ENCODE data around the gene FLVCR2. TPM values are rescaled to one million over a fixed set of nuclear protein-coding genes. Genes with fewer than 3 reads are reported as not detected.

FLVCR2 gene
- total RNA-seq, 2 experiments from 2014 or later = 0.50 to 4.4 TPM

GRCh38 chr14:75540479-75540851 lies 38.0 kb upstream of the FLVCR2 start:
- no peak for ATAC-seq
- Mint-ChIP-seq H3K4me1 (ENCODE audit: low read depth) (peaks cover 68% of the 10 kb centered on the region), H3K4me3 (no peak overlapping the region), H3K27me3 (no peaks in the 10 kb centered on the region), H3K27ac (peak overlapping the region; percentile 96), H3K9me3 (no peaks in the 10 kb centered on the region), H3K36me3 (ENCODE audit: low read depth) (peaks cover 50% of the 10 kb centered on the region)
- intact Hi-C loops (cut with micrococcal nuclease) = no loop called here
- DNase-seq = no peak
- no peak for TF ChIP-seq CTCF (IDR thresholded peaks at IDR 0.05)
- POLR2A ChIA-PET = interaction anchor here (0.8 to 8.9 kb wide), 10 partner anchors 9 to 45 kb away, joined by 3 to 117 read pairs (median 6); partner anchors contain the start of gene BATF
- CTCF ChIA-PET = interaction anchor here (1.0 to 3.4 kb wide), 11 partner anchors 11 to 116 kb away, joined by 3 to 15 read pairs (median 6); partner anchors contain the start of gene FLVCR2

- no peaks in the 10 kb centered on the region for H3K9me3 Mint-ChIP-seq
- peaks cover 51% of the 10 kb centered on the region for H3K36me3 Mint-ChIP-seq (ENCODE audit: low read depth)
- H3K27me3 Mint-ChIP-seq = no peaks in the 10 kb centered on the region
- H3K27ac Mint-ChIP-seq = peak overlapping the region; percentile 96
- CTCF ChIA-PET = interaction anchor here (0.6 to 3.4 kb wide), 12 partner anchors 14 to 114 kb away, joined by 3 to 17 read pairs (median 4); partner anchors contain the start of gene FLVCR2
- no peak for TF ChIP-seq CTCF (IDR thresholded peaks at IDR 0.05)
- DNase-seq = peak; percentile 90
- H3K4me3 Mint-ChIP-seq = peak overlapping the region; percentile 54
- peak; percentile 89 for ATAC-seq
- H3K4me1 Mint-ChIP-seq (ENCODE audit: low read depth) = peaks cover 57% of the 10 kb centered on the region
- POLR2A ChIA-PET = interaction anchor here (0.6 to 8.9 kb wide), 11 partner anchors 10 to 225 kb away, joined by 3 to 117 read pairs (median 4); partner anchors contain the start of gene BATF
- intact Hi-C loops (cut with micrococcal nuclease) = loop anchor here (2.0 kb wide), 1 partner anchor 20 kb away; the partner anchor contains the start of gene BATF
These were observed 35.8 kb upstream of the FLVCR2 start for GRCh38 chr14:75542588-75543091.

GRCh38 chr14:75543253-75543652 lies 35.2 kb upstream of the FLVCR2 start:
- H3K4me1 Mint-ChIP-seq (ENCODE audit: low read depth) = peaks cover 59% of the 10 kb centered on the region
- CTCF ChIA-PET = interaction anchor here (0.6 to 3.4 kb wide), 10 partner anchors 14 to 113 kb away, joined by 3 to 17 read pairs (median 4); partner anchors contain the start of gene FLVCR2
- intact Hi-C loops (cut with micrococcal nuclease) = loop anchor here (2.0 kb wide), 1 partner anchor 20 kb away; the partner anchor contains the start of gene BATF
- peaks cover 51% of the 10 kb centered on the region for H3K36me3 Mint-ChIP-seq (ENCODE audit: low read depth)
- no peaks in the 10 kb centered on the region for H3K9me3 Mint-ChIP-seq
- H3K27me3 Mint-ChIP-seq = no peaks in the 10 kb centered on the region
- no peak for ATAC-seq
- peak overlapping the region; percentile 54 for H3K4me3 Mint-ChIP-seq
- no peak for TF ChIP-seq CTCF (IDR thresholded peaks at IDR 0.05)
- peak overlapping the region; percentile 96 for H3K27ac Mint-ChIP-seq
- POLR2A ChIA-PET = interaction anchor here (0.6 to 8.9 kb wide), 11 partner anchors 9 to 226 kb away, joined by 3 to 117 read pairs (median 4); partner anchors contain the start of gene BATF
- no peak for DNase-seq

- peaks cover 47% of the 10 kb centered on the region for H3K36me3 Mint-ChIP-seq (ENCODE audit: low read depth)
These were observed 34.6 kb upstream of the FLVCR2 start for GRCh38 chr14:75543786-75544185.

More at GRCh38 chr14:75543786-75544185, 34.6 kb upstream of the FLVCR2 start:
- ATAC-seq (no peak), DNase-seq (no peak)
- Mint-ChIP-seq H3K27me3 (no peaks in the 10 kb centered on the region), H3K4me1 (ENCODE audit: low read depth) (peaks cover 60% of the 10 kb centered on the region), H3K9me3 (no peaks in the 10 kb centered on the region), H3K27ac (peak overlapping the region; percentile 96), H3K4me3 (peak overlapping the region; percentile 54)
- CTCF ChIA-PET = interaction anchor here (1.6 to 3.4 kb wide), 4 partner anchors 16 to 110 kb away, joined by 4 to 17 read pairs (median 10); partner anchors contain the start of gene FLVCR2
- intact Hi-C loops (cut with micrococcal nuclease) = loop anchor here (2.0 kb wide), 1 partner anchor 21 kb away; the partner anchor contains the start of gene BATF
- POLR2A ChIA-PET = interaction anchor here (0.6 to 8.9 kb wide), 9 partner anchors 8 to 363 kb away, joined by 3 to 117 read pairs (median 5); partner anchors contain the start of gene BATF
- TF ChIP-seq CTCF (IDR thresholded peaks at IDR 0.05) = no peak
